ENCODE results near the gene FKBP2. TPM values are rescaled to one million over a fixed set of nuclear protein-coding genes. Genes with fewer than 3 reads are reported as not detected.

Gene FKBP2
- total and polyA plus RNA-seq, 5 experiments from 2014 or later: 24.1 to 91.8 (median 84.9) TPM

DNA sequence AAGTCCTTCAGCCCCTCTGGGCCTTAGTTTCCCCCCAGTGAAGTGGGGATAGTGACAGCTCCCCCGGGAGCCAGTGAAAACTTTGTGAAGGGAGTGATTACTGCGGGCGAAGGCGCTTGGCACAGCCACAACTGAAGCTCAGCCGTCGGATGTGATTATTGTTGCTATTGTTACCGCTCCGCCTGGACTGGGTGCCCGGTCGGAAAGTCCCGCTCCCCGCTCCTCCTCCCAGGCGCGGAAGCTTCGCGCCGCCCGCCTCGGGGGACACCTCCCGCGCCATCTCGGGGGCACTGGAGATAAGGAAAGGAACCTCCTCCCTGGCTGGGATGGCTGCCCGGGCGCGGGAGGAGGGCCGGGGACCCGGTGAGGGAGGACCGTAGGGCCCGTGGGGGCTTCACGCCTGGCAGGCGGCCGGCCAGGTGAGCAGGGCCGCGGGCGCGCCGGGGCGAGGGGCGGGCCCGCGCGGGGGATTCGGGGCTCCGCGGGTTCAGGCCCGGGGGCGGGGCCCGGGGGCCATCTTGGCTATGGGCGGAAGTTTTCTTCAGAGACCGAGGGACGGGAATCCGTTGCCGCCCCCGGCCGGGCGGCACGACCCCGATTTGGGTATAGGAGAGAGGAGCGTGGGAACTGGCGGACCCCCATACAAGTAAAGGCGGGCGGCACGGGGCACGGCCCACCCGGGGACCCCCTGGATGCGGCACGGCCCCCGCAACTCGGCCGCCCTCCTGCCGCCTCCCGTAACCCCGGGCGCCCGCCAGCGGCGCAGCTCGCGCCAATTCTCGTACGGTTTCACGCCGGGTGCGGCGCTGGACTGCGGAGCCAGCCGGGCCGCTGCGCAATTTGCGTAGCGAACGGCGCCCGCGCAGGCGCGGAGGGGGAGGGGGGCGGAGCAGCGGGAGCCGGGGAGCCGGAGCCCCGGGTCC lies 44.3 kb downstream of the FKBP2 start, which contains the start of gene GPR137:
TSS of gene GPR137 (plus strand) at position 887 of the 923 bp plus-strand sequence. CDS start 677 bp downstream, outside the sequence.
- peak within 1 kb of the TSS; percentile 74 to 99 (median 97) for H3K27ac Mint-ChIP-seq
- no peaks in the 10 kb centered on the region for H3K9me3 Mint-ChIP-seq
- peak within 1 kb of the TSS; percentile 85 to 94 (median 90) for H3K4me3 Mint-ChIP-seq
- H3K4me1 Mint-ChIP-seq: peaks cover 8 to 29% (median 21%) of the 10 kb centered on the region in 4 donors
- DNase-seq: peak; percentile 86 to 100 (median 92)
- H3K36me3 Mint-ChIP-seq: peaks cover 0 to 9% (median 2%) of the 10 kb centered on the region in 3 donors
- H3K27me3 Mint-ChIP-seq: peaks cover 0 to under 1% (median 0%) of the 10 kb centered on the region in 5 donors
- POLR2A ChIA-PET: interaction anchor here (0.5 to 9.9 kb wide), 18 partner anchors 10 to 494 kb away, joined by 3 to 140 read pairs (median 6); partner anchors contain the start of genes DNAJC4, ESRRA, FERMT3 and FKBP2
- peak; percentile 72 to 79 for ATAC-seq

DNA sequence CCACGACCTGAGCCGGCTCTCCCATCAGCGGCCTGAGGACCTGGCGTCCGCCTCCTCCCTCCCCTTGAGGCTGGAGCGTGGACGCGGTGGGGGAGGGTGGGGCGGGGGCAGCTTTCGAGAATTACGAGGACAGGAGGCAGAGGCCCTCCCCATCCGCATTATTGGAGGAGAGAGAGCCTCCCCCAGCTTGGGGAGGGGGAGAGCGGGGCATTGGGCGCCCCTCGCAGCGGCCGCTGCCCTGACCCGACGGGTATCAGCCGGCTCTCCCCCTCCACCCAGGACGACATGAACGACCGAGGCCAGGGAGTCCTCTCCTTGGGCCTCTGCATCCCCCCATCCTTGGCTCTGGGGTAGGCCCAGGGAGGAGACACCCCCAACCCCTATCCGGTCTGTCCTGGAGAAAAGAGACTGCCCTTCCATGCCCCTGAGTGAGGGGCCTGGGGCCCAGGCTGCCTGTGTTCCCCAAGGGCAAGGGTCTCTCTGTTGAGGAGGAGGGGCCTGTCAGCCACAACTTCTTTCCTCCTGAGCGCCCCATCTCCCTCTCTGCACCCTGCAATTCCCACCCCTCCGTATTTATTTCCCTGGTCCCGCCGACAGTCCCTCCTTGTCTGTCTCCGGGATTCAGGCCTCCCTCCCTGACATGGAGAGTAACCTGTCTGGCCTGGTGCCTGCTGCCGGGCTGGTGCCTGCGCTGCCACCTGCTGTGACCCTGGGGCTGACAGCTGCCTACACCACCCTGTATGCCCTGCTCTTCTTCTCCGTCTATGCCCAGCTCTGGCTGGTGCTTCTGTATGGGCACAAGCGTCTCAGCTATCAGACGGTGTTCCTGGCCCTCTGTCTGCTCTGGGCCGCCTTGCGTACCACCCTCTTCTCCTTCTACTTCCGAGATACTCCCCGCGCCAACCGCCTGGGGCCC lies 45.2 kb downstream of the FKBP2 start:
- peaks cover 0 to 8% (median 2%) of the 10 kb centered on the region in 3 donors for H3K36me3 Mint-ChIP-seq
- H3K4me3 Mint-ChIP-seq: peak overlapping the region; percentile 61 to 88 (median 82)
- H3K27ac Mint-ChIP-seq: peak overlapping the region; percentile 29 to 97 (median 87)
- no peak for ATAC-seq
- no peaks in the 10 kb centered on the region for H3K9me3 Mint-ChIP-seq
- peak in 1 of 10 donors; percentile 63 for DNase-seq
- POLR2A ChIA-PET: interaction anchor here (0.9 to 9.9 kb wide), 9 partner anchors 15 to 493 kb away, joined by 3 to 140 read pairs (median 11); partner anchors contain the start of genes ESRRA, FERMT3, NUDT22 and PPP1R14B
- peaks cover 2 to 9% (median 8%) of the 10 kb centered on the region in 5 donors for H3K27me3 Mint-ChIP-seq
- H3K4me1 Mint-ChIP-seq: peaks cover 11 to 31% (median 27%) of the 10 kb centered on the region in 4 donors

DNA sequence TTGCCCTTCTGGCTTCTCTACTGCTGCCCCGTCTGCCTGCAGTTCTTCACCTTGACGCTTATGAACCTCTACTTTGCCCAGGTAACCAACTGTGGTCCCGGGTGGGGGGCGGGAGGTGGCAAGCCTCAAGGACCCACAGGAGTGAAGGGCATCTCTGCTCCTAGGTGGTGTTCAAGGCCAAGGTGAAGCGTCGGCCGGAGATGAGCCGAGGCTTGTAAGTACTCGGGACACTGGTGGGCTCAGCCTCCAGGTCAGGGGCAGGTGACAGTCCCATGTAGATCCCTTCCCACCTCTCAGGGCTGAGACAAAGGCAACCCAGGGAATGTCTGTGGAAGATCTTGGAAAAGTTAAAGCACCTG lies 45.9 kb downstream of the FKBP2 start:
- H3K9me3 Mint-ChIP-seq: no peaks in the 10 kb centered on the region
- POLR2A ChIA-PET: interaction anchor here (2.7 to 9.9 kb wide), 2 partner anchors 16 to 18 kb away, joined by 18 to 140 read pairs; partner anchors contain the start of gene ESRRA
- no peak for ATAC-seq
- peak overlapping the region; percentile 61 to 88 (median 82) for H3K4me3 Mint-ChIP-seq
- peak overlapping the region; percentile 29 to 94 (median 87) for H3K27ac Mint-ChIP-seq
- H3K36me3 Mint-ChIP-seq: peaks cover 0 to 3% (median 0%) of the 10 kb centered on the region in 3 donors
- peaks cover 2 to 10% (median 8%) of the 10 kb centered on the region in 5 donors for H3K27me3 Mint-ChIP-seq
- H3K4me1 Mint-ChIP-seq: peaks cover 11 to 28% (median 26%) of the 10 kb centered on the region in 4 donors
- no peak for DNase-seq

DNA sequence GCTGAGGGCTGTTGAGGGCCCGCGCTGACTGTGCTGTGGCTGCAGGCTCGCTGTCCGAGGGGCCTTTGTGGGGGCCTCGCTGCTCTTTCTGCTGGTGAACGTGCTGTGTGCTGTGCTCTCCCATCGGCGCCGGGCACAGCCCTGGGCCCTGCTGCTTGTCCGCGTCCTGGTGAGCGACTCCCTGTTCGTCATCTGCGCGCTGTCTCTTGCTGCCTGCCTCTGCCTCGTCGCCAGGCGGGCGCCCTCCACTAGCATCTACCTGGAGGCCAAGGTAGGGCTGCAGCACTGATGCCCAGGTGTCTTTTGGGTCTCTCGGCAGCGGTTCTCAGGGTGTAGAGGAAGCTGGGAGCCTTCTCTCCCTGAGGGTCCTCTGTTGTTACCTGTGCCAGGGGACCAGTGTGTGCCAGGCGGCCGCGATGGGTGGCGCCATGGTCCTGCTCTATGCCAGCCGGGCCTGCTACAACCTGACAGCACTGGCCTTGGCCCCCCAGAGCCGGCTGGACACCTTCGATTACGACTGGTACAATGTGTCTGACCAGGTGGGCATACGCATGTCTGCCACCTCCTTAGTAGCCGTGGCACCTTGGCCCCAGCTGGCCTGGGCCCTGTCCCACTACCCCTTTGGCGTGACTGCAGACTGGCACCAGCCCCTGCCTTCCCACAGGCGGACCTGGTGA lies 46.9 kb downstream of the FKBP2 start:
- Mint-ChIP-seq H3K27ac (peak overlapping the region in 2 of 10 donors; percentile 29 to 75), H3K36me3 (no peaks in the 10 kb centered on the region), H3K4me3 (peak overlapping the region in 5 of 10 donors; percentile 18 to 62 (median 36)), H3K4me1 (peaks cover 10 to 31% (median 29%) of the 10 kb centered on the region in 4 donors), H3K27me3 (peaks cover 2 to 17% (median 11%) of the 10 kb centered on the region in 5 donors), H3K9me3 (no peaks in the 10 kb centered on the region)
- POLR2A ChIA-PET: interaction anchor here (0.5 to 9.9 kb wide), 3 partner anchors 16 to 83 kb away, joined by 3 to 140 read pairs (median 5); no protein-coding TSS in a partner anchor
- ATAC-seq: no peak
- peak in 1 of 10 donors; percentile 57 for DNase-seq

DNA sequence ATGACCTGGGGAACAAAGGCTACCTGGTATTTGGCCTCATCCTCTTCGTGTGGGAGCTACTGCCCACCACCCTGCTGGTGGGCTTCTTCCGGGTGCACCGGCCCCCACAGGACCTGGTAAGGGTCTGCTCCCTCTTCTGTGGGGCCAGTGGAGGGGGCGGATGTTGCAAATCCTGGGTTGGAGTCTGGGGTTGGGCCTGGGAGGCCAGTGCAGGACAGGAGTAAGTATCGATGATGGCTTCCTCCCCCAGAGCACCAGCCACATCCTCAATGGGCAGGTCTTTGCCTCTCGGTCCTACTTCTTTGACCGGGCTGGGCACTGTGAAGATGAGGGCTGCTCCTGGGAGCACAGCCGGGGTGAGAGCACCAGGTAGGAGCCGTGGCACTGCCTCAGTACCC lies 47.5 kb downstream of the FKBP2 start:
- ATAC-seq (no peak), DNase-seq (no peak)
- POLR2A ChIA-PET: interaction anchor here (2.5 to 9.9 kb wide), 2 partner anchors 16 to 18 kb away, joined by 5 to 140 read pairs; no protein-coding TSS in a partner anchor
- Mint-ChIP-seq H3K27me3 (peaks cover 3 to 22% (median 16%) of the 10 kb centered on the region in 5 donors), H3K9me3 (no peaks in the 10 kb centered on the region), H3K27ac (peak overlapping the region in 2 of 10 donors; percentile 29 to 56), H3K4me1 (peaks cover 7 to 31% (median 26%) of the 10 kb centered on the region in 4 donors), H3K4me3 (peak overlapping the region in 1 of 10 donors; percentile 22), H3K36me3 (no peaks in the 10 kb centered on the region)

DNA sequence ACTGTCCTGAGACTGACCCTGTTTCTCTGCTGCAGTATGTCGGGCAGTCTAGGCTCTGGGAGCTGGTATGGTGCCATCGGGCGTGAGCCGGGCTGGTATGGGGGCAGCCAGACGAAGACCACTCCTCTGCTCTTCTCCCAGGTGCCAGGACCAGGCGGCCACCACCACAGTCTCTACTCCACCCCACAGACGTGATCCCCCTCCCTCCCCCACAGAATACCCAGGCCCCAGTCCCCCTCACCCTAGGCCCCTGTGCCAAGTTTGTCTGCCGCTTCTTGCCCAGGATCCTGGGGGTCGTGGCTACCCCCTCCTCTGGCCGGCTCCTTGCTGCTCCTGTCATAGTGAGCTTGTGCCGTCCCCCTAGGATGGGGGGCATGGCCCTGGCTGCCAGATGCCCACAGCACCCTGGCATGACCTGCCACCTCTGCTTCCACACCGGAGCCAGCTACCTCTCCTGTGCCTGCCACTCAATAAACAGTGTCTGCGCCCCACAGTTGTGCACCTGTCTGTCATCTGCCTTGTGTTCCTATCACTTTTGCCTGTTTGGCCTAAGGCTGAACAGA lies 48.2 kb downstream of the FKBP2 start:
- no peak for ATAC-seq
- Mint-ChIP-seq H3K27me3 (peaks cover 8 to 29% (median 17%) of the 10 kb centered on the region in 5 donors), H3K4me1 (peaks cover 5 to 26% (median 20%) of the 10 kb centered on the region in 4 donors), H3K36me3 (no peaks in the 10 kb centered on the region), H3K9me3 (no peaks in the 10 kb centered on the region), H3K4me3 (peak overlapping the region in 1 of 10 donors; percentile 56), H3K27ac (peak overlapping the region in 2 of 10 donors; percentile 10 to 35)
- peak in 1 of 10 donors; percentile 58 for DNase-seq
- POLR2A ChIA-PET: interaction anchor here (1.1 to 9.9 kb wide), 3 partner anchors 13 to 19 kb away, joined by 3 to 140 read pairs (median 5); no protein-coding TSS in a partner anchor

DNA sequence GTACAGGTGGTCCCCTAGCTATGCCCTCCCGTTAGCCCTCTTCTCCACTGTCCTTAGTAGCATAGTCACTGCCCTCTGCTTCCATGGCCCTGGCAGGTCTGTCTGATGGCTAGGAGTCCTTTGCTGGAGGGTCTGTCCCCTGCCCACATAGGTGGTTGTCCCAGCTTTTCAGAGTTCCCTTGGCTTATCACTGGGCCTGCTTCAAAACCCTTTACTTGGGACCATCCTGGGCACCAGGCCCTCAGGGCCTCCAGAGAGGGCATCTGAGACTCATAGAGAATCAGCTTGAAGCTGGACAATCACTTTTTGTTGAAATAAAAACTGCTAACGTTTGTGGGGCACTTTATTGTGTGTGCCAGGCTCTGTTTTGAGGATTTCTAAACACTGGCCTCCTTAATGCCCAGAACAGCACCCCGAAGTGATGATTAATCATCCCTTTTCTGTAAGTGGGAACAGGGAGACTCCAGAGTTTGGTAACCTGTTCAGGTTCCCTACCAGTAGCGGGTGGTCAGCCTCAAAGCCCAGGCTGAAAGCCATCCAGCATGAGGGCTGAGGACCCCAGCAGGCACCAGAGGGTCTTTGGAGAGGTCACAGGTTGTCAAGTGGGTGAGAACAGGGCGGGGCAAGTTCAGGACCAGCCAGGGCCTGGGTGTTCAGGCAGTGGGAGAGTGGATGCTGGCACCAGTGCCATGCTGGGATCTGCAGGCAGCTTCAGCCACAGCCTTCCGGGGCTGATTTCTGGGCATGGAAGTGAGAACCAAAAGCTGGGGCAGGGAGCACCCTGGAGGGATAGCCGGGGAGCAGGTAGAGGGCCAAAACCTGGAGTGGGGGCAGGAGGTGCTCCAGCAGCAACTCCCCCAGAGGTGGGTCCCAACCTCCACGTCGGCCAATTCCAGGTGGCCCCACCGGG lies 49.7 kb downstream of the FKBP2 start:
- Mint-ChIP-seq H3K4me3 (peak overlapping the region; percentile 48 to 83 (median 74)), H3K4me1 (peaks cover 5 to 22% (median 19%) of the 10 kb centered on the region in 4 donors), H3K36me3 (no peaks in the 10 kb centered on the region), H3K9me3 (no peaks in the 10 kb centered on the region), H3K27me3 (peaks cover 15 to 45% (median 27%) of the 10 kb centered on the region in 5 donors), H3K27ac (peak overlapping the region in 3 of 10 donors; percentile 47 to 83 (median 66))
- ATAC-seq (no peak), DNase-seq (no peak)
- POLR2A ChIA-PET: interaction anchor here (0.6 to 9.9 kb wide), 5 partner anchors 12 to 74 kb away, joined by 3 to 140 read pairs (median 4); partner anchors contain the start of gene PPP1R14B

DNA sequence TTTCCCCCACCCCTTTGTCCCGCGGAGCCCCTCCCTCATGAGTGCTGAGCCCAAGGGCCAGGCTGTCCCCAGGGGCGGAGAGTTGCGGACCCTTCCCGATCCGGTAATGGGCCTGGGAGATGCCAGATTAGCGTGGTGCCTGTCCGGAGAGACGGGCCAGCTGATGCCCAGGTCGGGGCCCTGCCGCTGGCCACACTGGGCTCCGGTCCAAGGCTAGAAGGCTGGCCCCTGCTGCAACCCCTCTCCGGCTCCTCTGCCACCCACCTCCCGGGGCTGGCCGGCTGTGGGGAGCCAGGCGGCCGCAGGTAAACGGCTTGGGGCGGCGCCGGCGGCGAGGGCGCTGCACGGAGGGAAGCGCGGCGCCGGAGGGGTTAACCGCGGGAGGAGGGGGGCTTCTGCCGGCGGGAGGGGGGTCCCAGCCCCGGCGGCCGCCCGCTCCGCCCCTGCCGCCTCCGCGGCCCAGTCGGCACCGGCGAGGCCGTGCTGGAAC lies 50.4 kb downstream of the FKBP2 start, which contains the start of gene KCNK4:
TSS of gene KCNK4 (plus strand) at position 41 of the 490 bp plus-strand sequence. CDS start 1,717 bp downstream, outside the sequence.
- peaks cover 5 to 20% (median 16%) of the 10 kb centered on the region in 4 donors for H3K4me1 Mint-ChIP-seq
- H3K36me3 Mint-ChIP-seq: no peaks in the 10 kb centered on the region
- H3K9me3 Mint-ChIP-seq: no peaks in the 10 kb centered on the region
- peaks cover 17 to 51% (median 34%) of the 10 kb centered on the region in 5 donors for H3K27me3 Mint-ChIP-seq
- H3K4me3 Mint-ChIP-seq: peak within 1 kb of the TSS; percentile 48 to 83 (median 74)
- ATAC-seq (no peak), DNase-seq (no peak)
- H3K27ac Mint-ChIP-seq: peak within 1 kb of the TSS in 3 of 10 donors; percentile 47 to 83 (median 66)
- POLR2A ChIA-PET: interaction anchor here (9.9 kb wide), 1 partner anchor 21 kb away, joined by 140 read pairs; no protein-coding TSS in a partner anchor

DNA sequence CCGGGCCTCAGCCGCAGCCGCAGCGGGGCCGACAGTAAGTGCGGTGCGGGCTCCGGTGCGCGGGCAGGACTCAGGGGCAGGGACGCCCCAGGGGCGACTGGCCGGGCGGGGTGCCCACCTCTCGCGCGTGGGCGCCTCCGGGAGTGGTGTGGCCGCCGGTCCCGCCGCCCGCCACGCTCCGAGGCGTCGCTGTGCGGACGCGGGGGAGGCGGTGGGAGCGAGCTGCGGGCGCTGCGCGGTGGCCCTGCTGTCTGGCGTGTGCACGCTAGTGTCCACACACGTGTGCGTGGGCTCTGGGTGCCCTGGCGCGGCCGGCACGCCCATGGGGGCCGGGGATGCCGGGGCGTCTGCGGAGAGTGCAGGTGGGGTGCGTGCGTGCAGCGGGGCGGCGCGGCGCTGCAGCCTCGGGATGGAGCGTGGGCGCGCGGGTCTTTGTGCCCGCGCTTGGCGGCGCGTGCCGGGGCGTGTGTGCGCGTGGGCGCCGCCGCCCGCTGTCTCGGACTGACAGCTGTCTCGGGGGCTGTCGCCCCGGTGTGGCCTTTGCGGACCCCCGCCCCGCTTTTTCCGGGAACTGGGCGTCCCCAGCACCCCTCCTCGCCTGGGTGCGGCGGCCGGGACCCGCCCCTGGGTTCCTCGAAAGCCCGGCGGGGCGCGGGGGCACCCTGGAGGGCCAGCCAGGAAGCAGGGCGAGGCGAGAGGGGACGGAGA lies 51.0 kb downstream of the FKBP2 start:
- H3K27me3 Mint-ChIP-seq: peaks cover 21 to 57% (median 38%) of the 10 kb centered on the region in 5 donors
- DNase-seq (peak in 2 of 10 donors; percentile 28 to 30), ATAC-seq (peak; percentile 75 to 78)
- no peaks in the 10 kb centered on the region for H3K36me3 Mint-ChIP-seq
- POLR2A ChIA-PET: no interaction called here
- no peak overlapping the region for H3K27ac Mint-ChIP-seq
- H3K4me3 Mint-ChIP-seq: peak overlapping the region in 3 of 10 donors; percentile 61 to 75 (median 75)
- H3K9me3 Mint-ChIP-seq: no peaks in the 10 kb centered on the region
- peaks cover 5 to 14% (median 10%) of the 10 kb centered on the region in 4 donors for H3K4me1 Mint-ChIP-seq
